A673 (cell line): ENCODE data around the gene TAS1R2. TPM values are rescaled to one million over a fixed set of nuclear protein-coding genes. Genes with fewer than 3 reads are reported as not detected.

Experiments
- BruUV-seq: library from RNA; stranded (reverse); fragments of 400-500 nt; replicated peaks from 2 replicates; lab custom pipeline; 2021; lab: Mats Ljungman, UMichigan
- CTCF ChIA-PET: fragments of 300-600 bp; sonication (Branson Sonifier 250); formaldehyde crosslinking; loops from one replicate; lab custom pipeline; 2022; ENCODE audit warnings: antibody characterized with exemption; lab: Charles Lee
- POLR2A ChIA-PET: fragments of 300-600 bp; sonication (Branson Sonifier 250); formaldehyde crosslinking; loops from one replicate; lab custom pipeline; 2022; ENCODE audit warnings: antibody characterized with exemption; ENCODE audit not compliant: low non-redundant PET; lab: Charles Lee
- DNase-seq: peaks from one replicate; pipeline ENCODE4 v3.0.0-alpha.2; 2015; ENCODE audit warnings: low spot score
- H3K27ac ChIP-seq: fragments of 200-600 bp; sonication (generic); 2 replicates; pipeline ENCODE4 v1.5.1; 2016; ENCODE audit warnings: mixed run types, low read depth, mild to moderate bottlenecking, mixed read lengths, antibody characterized with exemption, low read length; ENCODE audit not compliant: poor library complexity, severe bottlenecking
- H3K27me3 ChIP-seq: fragments of 200-600 bp; sonication (generic); replicated peaks from 2 replicates; pipeline ENCODE4 v1.6.1; 2017; ENCODE audit warnings: mixed run types, low read depth, mild to moderate bottlenecking, mixed read lengths, antibody characterized with exemption, low read length; ENCODE audit not compliant: insufficient read depth, poor library complexity
- H3K36me3 ChIP-seq: fragments of 200-600 bp; sonication (generic); 2 replicates; pipeline ENCODE4 v1.6.1; 2016; ENCODE audit warnings: mixed run types, mild to moderate bottlenecking, mixed read lengths, antibody characterized with exemption, low read length; ENCODE audit not compliant: insufficient read depth, poor library complexity, severe bottlenecking
- H3K4me1 ChIP-seq: fragments of 200-600 bp; sonication (generic); 2 replicates; pipeline ENCODE4 v1.6.1; 2017; ENCODE audit warnings: mixed run types, mild to moderate bottlenecking, mixed read lengths, antibody characterized with exemption, low read length; ENCODE audit not compliant: insufficient read depth, poor library complexity, severe bottlenecking
- H3K4me3 ChIP-seq: fragments of 200-600 bp; sonication (generic); 2 replicates; pipeline ENCODE4 v1.5.1; 2016; ENCODE audit warnings: low read depth, mixed run types, mild to moderate bottlenecking, mixed read lengths, low read length; ENCODE audit not compliant: poor library complexity, severe bottlenecking
- H3K9me3 ChIP-seq: fragments of 200-600 bp; sonication (generic); 2 replicates; pipeline ENCODE4 v1.6.1; 2016; ENCODE audit warnings: mixed run types, low read depth, mild to moderate bottlenecking, mixed read lengths, antibody characterized with exemption, low read length; ENCODE audit not compliant: poor library complexity, severe bottlenecking
- CTCF ChIP-seq: fragments of 300-800, 200-600 bp; sonication (generic); conservative IDR thresholded peaks from 2 replicates; pipeline ENCODE4 v1.5.1; 2017; ENCODE audit warnings: low read depth, mild to moderate bottlenecking, antibody characterized with exemption, low read length, moderate library complexity, mixed read lengths
- EZH2 ChIP-seq: fragments of 200-600 bp; sonication (generic); IDR thresholded peaks from 2 replicates; pipeline ENCODE4 v1.6.1; 2017; ENCODE audit warnings: borderline replicate concordance, low read depth, mild to moderate bottlenecking, mixed read lengths, antibody characterized with exemption, low read length; ENCODE audit not compliant: poor library complexity, severe bottlenecking
- intact Hi-C: fragments of 100-400 bp; cut with micrococcal nuclease; formaldehyde crosslinking; loops from one replicate; pipeline ENCODE4 v1.10.0; 2022; ENCODE audit not compliant: unreplicated experiment
- total RNA-seq: library from RNA; stranded (reverse); gene quantifications from 2 replicates; pipeline ENCODE4 v1.2.3, GENCODE V29; 2021

TAS1R2 gene
- total RNA-seq, 1 experiment from 2014 or later, result not detected

- TF ChIP-seq CTCF, result no peak
- TF ChIP-seq EZH2, result no peak
- ChIA-PET POLR2A (no interaction called here), CTCF (interaction anchor here (2.1 kb wide), 1 partner anchor 277 kb away, joined by 14 read pairs; no protein-coding TSS in a partner anchor)
- H3K4me3 ChIP-seq, result no peak overlapping the region
- H3K27me3 ChIP-seq, result no peaks in the 10 kb centered on the region
- BruUV-seq, result no TSS peak
- intact Hi-C loops, result no loop called here
- no peaks in the 10 kb centered on the region for H3K36me3 ChIP-seq
- no peaks in the 10 kb centered on the region for H3K9me3 ChIP-seq
- no peak overlapping the region for H3K27ac ChIP-seq
- H3K4me1 ChIP-seq, result no peaks in the 10 kb centered on the region
- DNase-seq, result no peak
Observed at GRCh38 chr1:18874036-18874435, 14.6 kb upstream of the TAS1R2 start.

DNA sequence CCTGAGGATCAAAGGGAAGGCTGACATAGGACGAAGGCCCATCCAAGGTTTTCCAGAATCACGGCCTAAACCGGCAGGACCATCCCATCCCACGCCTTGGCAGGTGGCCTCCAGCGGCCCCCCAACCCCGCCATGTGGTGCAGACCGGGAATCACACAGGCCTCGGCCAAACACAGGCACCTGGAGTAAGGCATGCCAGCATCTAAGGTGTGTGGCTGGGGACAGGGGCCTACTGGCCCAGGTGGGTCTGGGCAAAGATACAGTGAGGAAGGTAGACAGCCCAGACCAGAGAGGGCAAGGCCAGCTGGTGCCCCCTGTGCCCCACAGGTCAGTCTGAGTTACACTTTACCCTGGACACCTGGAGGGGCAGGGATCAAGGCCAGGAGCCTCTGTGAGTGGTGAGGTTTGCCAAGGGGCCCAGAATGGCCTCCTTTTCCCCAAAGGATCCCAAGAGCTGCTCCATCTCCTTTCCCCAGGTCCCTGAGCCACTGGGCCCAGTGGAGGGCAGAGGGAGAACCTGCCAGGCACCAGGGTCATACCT lies 12.7 kb upstream of the TAS1R2 start:
- POLR2A ChIA-PET, result no interaction called here
- H3K9me3 ChIP-seq, result no peaks in the 10 kb centered on the region
- no peaks in the 10 kb centered on the region for H3K36me3 ChIP-seq
- no peak for DNase-seq
- CTCF ChIA-PET, result no interaction called here
- no TSS peak for BruUV-seq
- H3K4me1 ChIP-seq, result no peaks in the 10 kb centered on the region
- no peak for TF ChIP-seq CTCF
- no peak for TF ChIP-seq EZH2
- no peaks in the 10 kb centered on the region for H3K27me3 ChIP-seq
- H3K4me3 ChIP-seq, result no peak overlapping the region
- H3K27ac ChIP-seq, result no peak overlapping the region
- intact Hi-C loops, result no loop called here

DNA sequence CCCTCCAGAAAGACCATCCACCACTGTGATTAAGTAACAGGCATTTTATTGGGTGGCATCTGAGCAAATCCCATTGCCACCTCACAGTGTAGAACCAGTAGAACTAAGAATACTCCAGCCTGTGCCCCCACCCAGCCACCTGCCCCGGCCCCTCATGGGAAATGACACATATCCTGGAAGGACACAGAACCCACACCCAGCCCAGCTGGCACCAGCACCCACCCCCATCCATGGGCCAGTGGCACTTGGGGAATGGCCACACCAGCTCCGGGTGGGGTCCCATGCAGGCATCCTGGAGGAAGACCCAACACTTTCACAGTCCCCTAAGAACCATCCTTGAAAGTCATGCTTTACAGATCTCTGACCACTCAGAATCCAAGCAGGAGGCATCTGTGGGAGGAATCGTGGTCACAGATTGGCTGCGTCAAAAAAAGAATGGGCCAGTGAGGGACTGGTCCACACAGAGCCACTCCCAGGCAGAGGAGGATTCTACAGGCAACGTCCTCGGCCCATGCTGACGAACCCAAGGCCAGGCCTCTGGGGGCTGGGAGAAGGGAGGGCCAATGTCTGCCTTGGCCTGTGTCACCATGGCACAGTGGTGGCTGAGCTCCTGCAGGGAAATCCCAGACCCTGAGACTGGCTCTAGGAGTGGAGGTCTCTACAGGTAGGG lies 12.1 kb upstream of the TAS1R2 start:
- H3K27me3 ChIP-seq, result no peaks in the 10 kb centered on the region
- H3K4me1 ChIP-seq, result no peaks in the 10 kb centered on the region
- BruUV-seq, result no TSS peak
- H3K36me3 ChIP-seq, result no peaks in the 10 kb centered on the region
- ChIA-PET POLR2A (no interaction called here), CTCF (no interaction called here)
- H3K4me3 ChIP-seq, result no peak overlapping the region
- no peak for DNase-seq
- intact Hi-C loops, result no loop called here
- TF ChIP-seq CTCF (no peak), EZH2 (no peak)
- no peak overlapping the region for H3K27ac ChIP-seq
- H3K9me3 ChIP-seq, result no peaks in the 10 kb centered on the region
